IMR-90 (cell line): ENCODE data around the gene TAP2. TPM values are rescaled to one million over a fixed set of nuclear protein-coding genes. Genes with fewer than 3 reads are reported as not detected.

ENCODE experiments used
- ATAC-seq: fragments of 200-7000 bp; cut with Tn5 transposase; 2 replicates; pipeline ENCODE4 v1.9.1; 2020; ENCODE audit warnings: low read depth, mild to moderate bottlenecking, moderate library complexity
- BruUV-seq: library from RNA; stranded (reverse); fragments of 400-500 nt; replicated peaks from 2 replicates; lab custom pipeline; 2021; lab: Mats Ljungman, UMichigan
- CTCF ChIA-PET: fragments of 300-600 bp; formaldehyde crosslinking; extraction: SDS; loops from one replicate; lab custom pipeline; 2021; ENCODE audit warnings: antibody characterized with exemption; lab: Yijun Ruan, JAX
- POLR2A ChIA-PET: fragments of 300-600 bp; sonication (Branson Sonifier 250); formaldehyde crosslinking; loops from one replicate; lab custom pipeline; 2022; ENCODE audit warnings: antibody characterized with exemption; ENCODE audit not compliant: unreplicated experiment; lab: Charles Lee
- DNase-seq: peaks from one replicate; pipeline ENCODE4 v3.0.0; 2013
- H2AFZ ChIP-seq: replicated peaks from 2 replicates; pipeline ENCODE3; 2013; ENCODE audit warnings: low read length, mild to moderate bottlenecking; ENCODE audit not compliant: poor library complexity
- H2AK5ac ChIP-seq: 2 replicates; pipeline ENCODE4 v1.6.1; 2013; ENCODE audit warnings: low read depth, low read length, inconsistent platforms
- H2AK9ac ChIP-seq: replicated peaks from 2 replicates; pipeline ENCODE3; 2013; ENCODE audit warnings: mild to moderate bottlenecking, low read depth, low read length, moderate library complexity; ENCODE audit not compliant: poor library complexity
- H2BK120ac ChIP-seq: 2 replicates; pipeline ENCODE4 v1.6.1; 2013; ENCODE audit warnings: low read depth, low read length, inconsistent platforms
- H2BK15ac ChIP-seq: 3 replicates; pipeline ENCODE4 v1.6.1; 2013; ENCODE audit warnings: low read depth, low read length, inconsistent platforms
- H2BK20ac ChIP-seq: 2 replicates; pipeline ENCODE4 v1.6.1; 2013; ENCODE audit warnings: low read depth, mild to moderate bottlenecking, inconsistent platforms, low read length, moderate library complexity
- H2BK5ac ChIP-seq: 2 replicates; pipeline ENCODE4 v1.6.1; 2013; ENCODE audit warnings: mild to moderate bottlenecking, low read depth, low read length, inconsistent platforms; ENCODE audit not compliant: poor library complexity, severe bottlenecking
- H3K14ac ChIP-seq: replicated peaks from 2 replicates; pipeline ENCODE4 v1.6.1; 2013; ENCODE audit warnings: low read depth, low read length, inconsistent platforms
- H3K18ac ChIP-seq: 2 replicates; pipeline ENCODE4 v1.6.1; 2013; ENCODE audit warnings: low read depth, low read length, control low read depth
- H3K23ac ChIP-seq: 2 replicates; pipeline ENCODE4 v1.6.1; 2013; ENCODE audit warnings: low read depth, low read length, inconsistent platforms
- H3K27ac ChIP-seq: 2 replicates; pipeline ENCODE4 v1.5.1; 2013; ENCODE audit warnings: mild to moderate bottlenecking, control low read depth, low read length; ENCODE audit not compliant: insufficient read depth
- H3K27me3 ChIP-seq: 2 replicates; pipeline ENCODE4 v1.6.1; 2013; ENCODE audit warnings: low read length; ENCODE audit not compliant: control insufficient read depth, insufficient read depth
- H3K36me3 ChIP-seq: 2 replicates; pipeline ENCODE4 v1.6.1; 2013; ENCODE audit warnings: low read length, mixed read lengths; ENCODE audit not compliant: control insufficient read depth, insufficient read depth
- H3K4ac ChIP-seq: 2 replicates; pipeline ENCODE4 v1.6.1; 2013; ENCODE audit warnings: low read depth, low read length, inconsistent platforms
- H3K4me1 ChIP-seq: 2 replicates; pipeline ENCODE4 v1.6.1; 2013; ENCODE audit warnings: low read length, mixed read lengths; ENCODE audit not compliant: control insufficient read depth, insufficient read depth
- H3K4me2 ChIP-seq: 2 replicates; pipeline ENCODE4 v1.6.1; 2013; ENCODE audit warnings: low read depth, mild to moderate bottlenecking, control low read depth, low read length, moderate library complexity
- H3K4me3 ChIP-seq: 2 replicates; pipeline ENCODE4 v1.5.1; 2013; ENCODE audit warnings: low read depth, mild to moderate bottlenecking, control low read depth, low read length, moderate library complexity; ENCODE audit not compliant: insufficient read depth
- H3K56ac ChIP-seq: 2 replicates; pipeline ENCODE4 v1.6.1; 2013; ENCODE audit warnings: low read length, inconsistent platforms; ENCODE audit not compliant: insufficient read depth; ENCODE audit errors: extremely low read depth
- H3K79me1 ChIP-seq, 2 experiments: 2 replicates each; pipeline ENCODE4 v1.6.1; 2013; ENCODE audit warnings: low read length in 2 of 2, inconsistent platforms in 1 of 2, low read depth in 1 of 2
- H3K9ac ChIP-seq: 2 replicates; pipeline ENCODE4 v1.6.1; 2013; ENCODE audit warnings: low read depth, low read length, control low read depth
- H3K9me1 ChIP-seq: 2 replicates; pipeline ENCODE4 v1.6.1; 2013; ENCODE audit warnings: low read length, inconsistent platforms; ENCODE audit not compliant: insufficient read depth
- H3K9me3 ChIP-seq: 2 replicates; pipeline ENCODE4 v1.6.1; 2013; ENCODE audit warnings: low read length; ENCODE audit not compliant: control insufficient read depth, insufficient read depth
- H4K20me1 ChIP-seq: 2 replicates; pipeline ENCODE4 v1.6.1; 2013; ENCODE audit warnings: low read length, inconsistent platforms; ENCODE audit not compliant: insufficient read depth
- H4K5ac ChIP-seq: 2 replicates; pipeline ENCODE4 v1.6.1; 2013; ENCODE audit warnings: mild to moderate bottlenecking, low read depth, low read length, control low read depth
- H4K8ac ChIP-seq, 2 experiments: 2 replicates each; pipeline ENCODE4 v1.6.1; 2013; ENCODE audit warnings: low read depth in 2 of 2, low read length in 2 of 2, control low read depth in 1 of 2, inconsistent platforms in 1 of 2
- H4K91ac ChIP-seq: 2 replicates; pipeline ENCODE4 v1.6.1; 2013; ENCODE audit warnings: low read depth, low read length, inconsistent platforms; ENCODE audit not compliant: insufficient read depth
- FOS ChIP-seq: fragments of 150-350 bp; IDR thresholded peaks from 2 replicates; pipeline ENCODE4 v1.6.1; 2016; ENCODE audit warnings: low read depth, low read length
- NFE2L2 ChIP-seq: fragments of 150-350 bp; IDR thresholded peaks from 2 replicates; pipeline ENCODE4 v1.6.1; 2016; ENCODE audit warnings: low read depth, mild to moderate bottlenecking, low read length
- WGBS, 2 experiments: methylation state at CpG; one replicate each; pipeline versions ENCODE4 v1.1.5 to v1.1.7; 2013; ENCODE audit warnings: missing lambda C conversion rate in 2 of 2; ENCODE audit not compliant: insufficient read length in 1 of 2; ENCODE audit errors: extremely low coverage in 2 of 2; 5-methylcytosine and 5-hydroxymethylcytosine counted together
- dilution Hi-C: fragments of 300-500 bp; cut with HindIII; formaldehyde crosslinking; loops from one replicate; pipeline ENCODE4 v1.14.3; 2018; ENCODE audit warnings: low sequenced_read_pairs; ENCODE audit not compliant: unreplicated experiment
- in situ Hi-C: fragments of 300-500 bp; cut with MboI; formaldehyde crosslinking; loops from 3 replicates; pipeline ENCODE4 v1.14.3; 2019; ENCODE audit warnings: low sequenced_read_pairs, inconsistent platforms, mixed read lengths
- intact Hi-C: fragments of 100-400 bp; cut with micrococcal nuclease; formaldehyde crosslinking; loops from 2 replicates; pipeline ENCODE4 v1.10.0; 2022
- polyA plus RNA-seq, 3 experiments: library from polyadenylated mRNA; depleted of rRNA; stranded (reverse); fragments of >200 nt; gene quantifications; 2 replicates each; pipeline ENCODE4 v1.2.3, GENCODE V29; 2012; ENCODE audit warnings: low replicate concordance in 1 of 3
- total RNA-seq: library from RNA; depleted of rRNA; stranded (reverse); fragments of >200 nt; gene quantifications from 2 replicates; pipeline ENCODE4 v1.2.3, GENCODE V29; 2012

TAP2 gene
- total and polyA plus RNA-seq, 2 of the 4 experiments (the other 2 are of a cell fraction), result 6.6 to 11.4 TPM

GRCh38 chr6:32852018-32852843 lies 13.7 kb upstream of the TAP2 start:
- POLR2A ChIA-PET, result no interaction called here
- DNase-seq, result no peak
- peak overlapping the region; percentile 78 for H3K9ac ChIP-seq
- dilution Hi-C loops (no loop called here), intact Hi-C loops (no loop called here), in situ Hi-C loops (no loop called here)
- peak overlapping the region; percentile 98 for H3K23ac ChIP-seq
- peak overlapping the region; percentile 36 to 81; a peak in 3 of 4 replicates for H4K8ac ChIP-seq
- no peak overlapping the region for H2BK15ac ChIP-seq
- peak overlapping the region; percentile 94 for H3K56ac ChIP-seq
- H3K4me1 ChIP-seq, result peaks cover 4% of the 10 kb centered on the region
- peak overlapping the region; percentile 74; the same call in 1 of the 2 replicates for H2AK5ac ChIP-seq
- H4K20me1 ChIP-seq, result no peaks in the 10 kb centered on the region
- H3K27ac ChIP-seq, result peak overlapping the region; percentile 64
- WGBS, 2 experiments, result 3% methylated on average over 4 of the region's 23 CpGs; no CpG with 5 or more reads in 1 of the 2 experiments
- no peak for TF ChIP-seq NFE2L2
- no peak for TF ChIP-seq FOS
- H3K4me2 ChIP-seq, result peak overlapping the region; percentile 94
- peaks cover 21% of the 10 kb centered on the region for H3K9me1 ChIP-seq
- peak overlapping the region; percentile 94 for H2AK9ac ChIP-seq
- peak overlapping the region; percentile 98 for H3K14ac ChIP-seq
- H2BK20ac ChIP-seq, result no peak overlapping the region
- peak overlapping the region; percentile 69 for H2BK5ac ChIP-seq
- ATAC-seq, result no peak
- H3K27me3 ChIP-seq, result no peaks in the 10 kb centered on the region
- no peak overlapping the region for H3K18ac ChIP-seq
- H3K36me3 ChIP-seq, result peaks cover 24% of the 10 kb centered on the region
- CTCF ChIA-PET, result interaction anchor here (3.3 to 4.4 kb wide), 2 partner anchors 14 to 16 kb away, joined by 15 to 44 read pairs; partner anchors contain the start of gene TAP2
- H4K91ac ChIP-seq, result peak overlapping the region; percentile 57
- peak overlapping the region; percentile 10 for H4K5ac ChIP-seq
- peak overlapping the region; percentile 99 for H2AFZ ChIP-seq
- H3K9me3 ChIP-seq, result no peaks in the 10 kb centered on the region
- H3K4me3 ChIP-seq, result peak overlapping the region; percentile 57
- H3K79me1 ChIP-seq, result peaks cover 8 to 39% of the 10 kb centered on the region in 2 experiments
- no peak overlapping the region for H2BK120ac ChIP-seq
- no TSS peak for BruUV-seq
- H3K4ac ChIP-seq, result peak overlapping the region; percentile 93
